ENCODE measurements around the gene KRTAP5-3. TPM values are rescaled to one million over a fixed set of nuclear protein-coding genes. Genes with fewer than 3 reads are reported as not detected.
A peak's percentile ranks its signal among the peaks of the same experiment; 100 is the strongest.

Gene KRTAP5-3
- total and polyA plus RNA-seq, 2 of the 8 experiments (the other 6 are each of a cell fraction or from before 2014, with no cell fraction given): not detected

- H3K18ac ChIP-seq (ENCODE audit: extremely low read depth, low read length): no peak overlapping the region
- no peak overlapping the region for H3K4me2 ChIP-seq (ENCODE audit: insufficient read depth in 1 of 2, low read depth in 2 of 2, low read length in 2 of 2)
- no peak overlapping the region for H4K5ac ChIP-seq (ENCODE audit: insufficient read length, low read depth, low read length)
- CTCF ChIA-PET (ENCODE audit: partially characterized antibody): interaction anchor here (0.6 to 9.1 kb wide), 9 partner anchors 9 to 474 kb away, joined by 3 to 100 read pairs (median 5); no protein-coding TSS in a partner anchor
- H2AK5ac ChIP-seq (ENCODE audit: low read depth, low read length): peak overlapping the region; percentile 86; the same call in 1 of the 2 replicates
- H4K91ac ChIP-seq (replicated peaks; ENCODE audit: insufficient read length, low read length): no peak overlapping the region
- DNase-seq (ENCODE audit: low read depth in 1 of 2, low spot score in 2 of 2) (no peak), FAIRE-seq (no peak)
- H3K27me3 ChIP-seq (replicated peaks in 1 of 4; ENCODE audit: control insufficient read depth in 3 of 4, extremely low read depth in 1 of 4, insufficient read depth in 3 of 4, low read length in 3 of 4): peaks cover 0 to 12% (median 9%) of the 10 kb centered on the region in 4 experiments; a peak in 4 of 7 replicates
- H2BK5ac ChIP-seq (ENCODE audit: low read depth, low read length): peak overlapping the region; percentile 49; the same call in 1 of the 2 replicates
- H2BK120ac ChIP-seq (replicated peaks; ENCODE audit: low read depth, low read length): no peak overlapping the region
- peaks cover 0 to 45% (median 32%) of the 10 kb centered on the region in 4 experiments; a peak in 6 of 7 replicates for H3K4me1 ChIP-seq (replicated peaks in 1 of 4; ENCODE audit: control insufficient read depth in 3 of 4, insufficient read depth in 4 of 4, low read length in 3 of 4)
- no peak overlapping the region; the same call in 1 of the 2 replicates for H4K8ac ChIP-seq (ENCODE audit: extremely low read depth, insufficient read depth, low read length)
- no peak overlapping the region for H2AFZ ChIP-seq (ENCODE audit: low read length)
- no peak overlapping the region for H3K56ac ChIP-seq (replicated peaks; ENCODE audit: insufficient read length, low read depth, low read length)
- H3K9me3 ChIP-seq (ENCODE audit: insufficient read depth in 2 of 2, low read depth in 1 of 2, low read length in 1 of 2): no peaks in the 10 kb centered on the region
- H2BK15ac ChIP-seq (ENCODE audit: low read length): peak overlapping the region; percentile 100; the same call in 1 of the 2 replicates
- peaks cover 2 to 23% of the 10 kb centered on the region in 2 experiments for H4K20me1 ChIP-seq (replicated peaks in 1 of 2; ENCODE audit: control insufficient read depth in 1 of 2, insufficient read depth in 2 of 2, low read length in 2 of 2)
- peak overlapping the region; percentile 72; the same call in 1 of the 2 replicates for H2BK20ac ChIP-seq (ENCODE audit: low read length)
- peak overlapping the region; percentile 63; the same call in 1 of the 2 replicates for H2BK12ac ChIP-seq (ENCODE audit: low read depth, low read length)
- no peak overlapping the region for H3K4me3 ChIP-seq (ENCODE audit: extremely low read depth in 1 of 4, insufficient read depth in 2 of 4, low read depth in 3 of 4, low read length in 4 of 4)
- no peaks in the 10 kb centered on the region for H3K79me2 ChIP-seq (ENCODE audit: control insufficient read depth in 1 of 2, insufficient read depth in 2 of 2, low read length in 2 of 2)
- POLR2A ChIA-PET (ENCODE audit: partially characterized antibody): interaction anchor here (0.7 to 6.9 kb wide), 6 partner anchors 8 to 31 kb away, joined by 3 to 58 read pairs (median 7); no protein-coding TSS in a partner anchor
- no peak overlapping the region for H3K14ac ChIP-seq (ENCODE audit: insufficient read length)
- no peaks in the 10 kb centered on the region for H3K79me1 ChIP-seq (ENCODE audit: low read depth, low read length)
- no peak overlapping the region for H3K4ac ChIP-seq (replicated peaks; ENCODE audit: insufficient read length, low read depth, low read length)
- 89% methylated on average over 20 of the region's 28 CpGs; no CpG with 5 or more reads in 1 of the 2 experiments for WGBS, 2 experiments (ENCODE audit: extremely low coverage in 1 of 2, insufficient coverage in 1 of 2, insufficient read length in 1 of 2, insufficient replicate concordance in 2 of 2, low coverage in 1 of 2, low lambda C conversion rate in 2 of 2, missing lambda C conversion rate in 1 of 2)
- H3K9ac ChIP-seq (replicated peaks in 1 of 4; ENCODE audit: extremely low read depth in 1 of 4, low read depth in 3 of 4, low read length in 3 of 4): no peak overlapping the region
- no peaks in the 10 kb centered on the region for H3K36me3 ChIP-seq (ENCODE audit: control insufficient read depth in 2 of 4, insufficient read depth in 4 of 4, low read length in 3 of 4)
- H3K27ac ChIP-seq (ENCODE audit: low read depth, low read length): no peak overlapping the region
- no peak overlapping the region for H3K23ac ChIP-seq (ENCODE audit: insufficient read length)
- no peaks in the 10 kb centered on the region for H3K23me2 ChIP-seq (ENCODE audit: low read depth, low read length)
- TF ChIP-seq EZH2 (IDR thresholded peaks at IDR 0.05; ENCODE audit: low read depth, low read length, severe bottlenecking) (no peak), ZNF274 (IDR thresholded peaks at IDR 0.05; ENCODE audit: borderline replicate concordance, extremely low read depth, low read length) (no peak), GABPA (IDR thresholded peaks at IDR 0.05; ENCODE audit: borderline replicate concordance, insufficient read depth, low read length) (no peak), NRF1 (IDR thresholded peaks at IDR 0.05; ENCODE audit: low read depth, low read length) (no peak), BACH1 (IDR thresholded peaks at IDR 0.05; ENCODE audit: low read length) (no peak), NANOG (IDR thresholded peaks at IDR 0.05; ENCODE audit: insufficient read depth, low read depth, low read length, poor library complexity, severe bottlenecking) (no peak), GTF2F1 (IDR thresholded peaks at IDR 0.05; ENCODE audit: borderline replicate concordance, low read depth, low read length) (no peak), RAD21 (IDR thresholded peaks at IDR 0.05 in 1 of 2, conservative IDR thresholded peaks at IDR 0.05 in 1 of 2; ENCODE audit: low read depth in 2 of 2, low read length in 2 of 2) (no peak), HDAC6 (IDR thresholded peaks at IDR 0.05; ENCODE audit: low read depth, low read length) (no peak), SP4 (IDR thresholded peaks at IDR 0.05; ENCODE audit: low read length) (no peak), KDM4A (IDR thresholded peaks at IDR 0.05; ENCODE audit: low read depth, low read length, severe bottlenecking) (no peak), SP1 (IDR thresholded peaks at IDR 0.05; ENCODE audit: low read depth, low read length) (no peak)
Observed at GRCh38 chr11:1565173-1565903, 42.9 kb downstream of the KRTAP5-3 start.

Measured in H1 (cell line).